Measurements from ENCODE around the gene AMBRA1.
A peak's percentile ranks its signal among the peaks of the same experiment; 100 is the strongest.

The AMBRA1 gene

DNA sequence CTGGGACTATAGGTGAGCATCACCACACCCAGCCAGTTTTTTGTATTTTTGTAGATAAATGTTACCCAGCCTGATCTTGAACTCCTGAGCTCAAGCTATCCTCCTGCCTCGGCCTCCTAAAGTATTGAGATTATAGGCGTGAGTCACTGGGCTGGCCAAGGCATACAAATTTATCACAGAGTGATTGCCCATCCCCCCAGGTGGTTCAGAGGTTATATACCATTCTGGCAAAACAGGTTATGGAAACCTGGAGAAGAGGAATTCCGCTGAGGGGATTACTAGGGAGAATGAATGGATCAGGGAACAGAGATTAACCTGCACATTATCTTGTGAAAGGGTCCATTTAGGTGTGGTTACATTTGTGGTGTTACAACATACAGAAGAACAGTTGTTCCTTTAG is 31.6 kb upstream of the AMBRA1 start:
- DNase-seq (ENCODE audit: low spot score), result no peak
- TF ChIP-seq CTCF (IDR thresholded peaks at IDR 0.05; ENCODE audit: extremely low read depth, missing control alignments), result no peak

GRCh38 chr11:46618837-46619236 is 25.0 kb upstream of the AMBRA1 start:
- TF ChIP-seq CTCF (IDR thresholded peaks at IDR 0.05; ENCODE audit: extremely low read depth, missing control alignments), result no peak
- no peak for DNase-seq (ENCODE audit: low spot score)

DNA sequence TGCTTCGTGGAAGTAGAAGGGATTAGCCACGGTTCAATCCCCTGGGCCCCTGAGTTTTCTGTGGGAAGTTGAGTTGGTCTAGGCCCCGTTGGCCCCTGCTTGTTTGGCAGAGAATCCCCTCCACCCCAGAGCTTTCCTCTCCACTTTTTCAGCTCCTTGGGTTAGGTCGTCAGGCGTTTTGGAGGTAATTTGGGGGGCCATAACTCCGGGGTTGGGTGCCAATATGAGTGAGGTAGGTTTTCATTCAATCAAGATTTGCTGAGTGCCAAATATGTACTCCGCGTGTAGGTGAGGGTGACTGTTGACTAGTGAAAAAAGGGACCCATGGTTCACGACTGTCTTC is 24.1 kb upstream of the AMBRA1 start:
- no peak for DNase-seq (ENCODE audit: low spot score)
- TF ChIP-seq CTCF (IDR thresholded peaks at IDR 0.05; ENCODE audit: extremely low read depth, missing control alignments), result no peak

DNA sequence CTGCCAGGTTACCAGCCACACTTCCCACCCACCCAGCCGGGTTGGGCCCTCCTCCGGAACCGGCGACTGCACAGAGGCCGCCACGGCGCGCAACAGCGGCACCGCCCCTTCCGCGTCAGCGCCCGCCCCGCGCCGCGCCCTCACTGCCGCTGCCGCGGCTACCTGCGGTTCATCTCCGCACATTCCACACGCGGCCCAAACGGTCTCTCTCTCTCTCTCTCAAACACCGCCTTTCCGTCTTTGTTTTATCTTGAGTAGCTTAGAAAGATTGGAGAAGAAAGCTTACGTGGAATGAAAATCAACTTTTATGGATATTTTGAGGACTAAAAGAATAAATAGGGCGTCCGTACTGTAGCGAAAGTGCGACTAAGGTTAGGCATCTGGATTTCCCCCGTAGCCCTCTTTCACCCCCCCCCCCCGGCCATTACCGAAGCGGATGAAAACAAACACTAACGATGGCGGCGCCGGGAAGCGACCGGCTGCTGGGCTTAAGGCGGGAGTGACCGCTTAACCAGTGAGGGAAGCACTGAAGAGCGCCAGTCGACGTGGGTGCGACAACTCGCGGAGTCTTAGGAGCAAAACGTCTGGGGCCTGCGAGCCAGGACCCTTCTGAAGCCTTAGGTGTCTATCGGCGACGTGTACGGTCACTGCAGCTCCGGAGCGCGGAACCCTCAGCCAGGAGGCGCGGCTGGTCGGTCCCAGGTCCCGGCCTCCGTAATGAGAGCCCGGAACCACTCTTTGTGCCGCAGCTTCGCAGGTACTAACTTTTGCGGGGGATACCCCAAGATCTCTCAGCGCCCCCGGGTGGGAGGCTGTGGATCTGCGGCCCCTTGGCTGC is 23.5 kb upstream of the AMBRA1 start, which contains the start of the genes ATG13 and HARBI1:
Gene ATG13 (plus strand): TSS at position 420 of the 838 bp plus-strand sequence. CDS start 26,739 bp downstream, outside the sequence.
Gene HARBI1 (minus strand): TSS at position 94 of the 838 bp plus-strand sequence. CDS start 990 bp downstream, outside the sequence.
- DNase-seq (ENCODE audit: low spot score), result peak; percentile 91
- peak; percentile 86 for TF ChIP-seq CTCF (IDR thresholded peaks at IDR 0.05; ENCODE audit: extremely low read depth, missing control alignments)

- TF ChIP-seq CTCF (IDR thresholded peaks at IDR 0.05; ENCODE audit: extremely low read depth, missing control alignments), result no peak
- DNase-seq (ENCODE audit: low spot score), result peak; percentile 20
Observed at GRCh38 chr11:46616551-46617133, 22.8 kb upstream of the AMBRA1 start.

DNA sequence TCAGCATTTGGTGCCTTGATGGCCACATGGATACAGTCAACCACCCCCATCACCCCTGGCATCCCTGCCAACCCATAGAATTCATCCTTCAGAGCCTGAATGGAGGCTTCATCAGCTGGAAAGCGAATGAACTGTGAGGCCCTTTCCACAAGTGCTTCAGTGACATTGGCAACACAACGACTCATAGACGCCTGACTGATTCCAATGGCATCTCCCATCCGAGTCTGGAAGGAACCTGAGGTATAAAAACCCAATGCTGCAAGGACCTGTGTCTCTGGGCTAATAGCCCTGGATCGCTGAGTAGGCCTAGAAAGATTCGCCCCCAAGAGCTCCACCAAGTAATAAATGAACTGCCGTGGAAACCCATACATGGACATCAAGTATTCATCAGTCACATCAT is 21.9 kb upstream of the AMBRA1 start:
- TF ChIP-seq CTCF (IDR thresholded peaks at IDR 0.05; ENCODE audit: extremely low read depth, missing control alignments), result no peak
- DNase-seq (ENCODE audit: low spot score), result no peak

DNA sequence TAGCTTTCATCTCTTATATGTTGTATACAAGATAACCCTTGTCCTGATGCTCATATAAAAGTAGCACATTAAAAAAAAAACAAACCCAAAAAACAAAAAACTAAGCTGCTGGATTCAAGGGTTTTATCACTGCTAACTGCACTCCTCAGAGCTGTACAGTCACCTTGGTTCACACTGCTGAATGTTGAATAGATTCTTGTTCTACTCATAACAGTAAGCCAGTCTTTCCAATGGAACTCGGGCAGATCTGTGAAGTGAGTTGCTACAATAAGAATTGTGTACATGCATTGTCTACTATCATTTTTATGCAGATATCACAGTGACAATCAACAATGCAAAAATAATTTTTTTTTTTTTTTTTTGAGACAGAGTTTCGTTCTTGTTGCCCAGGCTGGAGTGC is 18.5 kb upstream of the AMBRA1 start:
- no peak for DNase-seq (ENCODE audit: low spot score)
- no peak for TF ChIP-seq CTCF (IDR thresholded peaks at IDR 0.05; ENCODE audit: extremely low read depth, missing control alignments)
